GM18517 (cell line): ENCODE results near the gene TSPAN31.
"Not testable (repeated sequence)": the region's sequence is repeated elsewhere in the genome, so short reads cannot be mapped to it uniquely, and the experiment has no call there.

Experiments
- ATAC-seq: cut with Tn5 transposase; IDR thresholded peaks from one replicate; pipeline ENCODE4 v1.9.1; 2021; ENCODE audit warnings: mild to moderate bottlenecking, moderate library complexity; ENCODE audit not compliant: unreplicated experiment

Gene TSPAN31

GRCh38 chr12:57721846-57722608 is 22.8 kb upstream of the TSPAN31 start:
- ATAC-seq = not testable (repeated sequence)

GRCh38 chr12:57722716-57723629 is 21.9 kb upstream of the TSPAN31 start:
- ATAC-seq = no peak

- no peak for ATAC-seq
Measured at GRCh38 chr12:57723630-57723962, 21.2 kb upstream of the TSPAN31 start.

GRCh38 chr12:57724003-57724935 is 20.6 kb upstream of the TSPAN31 start:
- no peak for ATAC-seq

- ATAC-seq = no peak
Measured at GRCh38 chr12:57724936-57725740, 19.7 kb upstream of the TSPAN31 start.

- no peak for ATAC-seq
Measured at GRCh38 chr12:57725851-57726150, 19.0 kb upstream of the TSPAN31 start.

GRCh38 chr12:57726151-57726883 is 18.5 kb upstream of the TSPAN31 start:
- ATAC-seq = no peak

GRCh38 chr12:57726884-57727757 is 17.7 kb upstream of the TSPAN31 start:
- ATAC-seq = no peak

- ATAC-seq = no peak
Measured at GRCh38 chr12:57727758-57728395, 17.0 kb upstream of the TSPAN31 start.

- no peak for ATAC-seq
Measured at GRCh38 chr12:57729321-57729844, 15.5 kb upstream of the TSPAN31 start.

- no peak for ATAC-seq
Measured at GRCh38 chr12:57730336-57731067, 14.3 kb upstream of the TSPAN31 start.

- ATAC-seq = no peak
Measured at GRCh38 chr12:57731411-57732080, 13.3 kb upstream of the TSPAN31 start.

- ATAC-seq = no peak
Measured at GRCh38 chr12:57732270-57732669, 12.6 kb upstream of the TSPAN31 start.

GRCh38 chr12:57732726-57733593 is 11.9 kb upstream of the TSPAN31 start:
- no peak for ATAC-seq

- no peak for ATAC-seq
Measured at GRCh38 chr12:57733928-57734327, 10.9 kb upstream of the TSPAN31 start.

- no peak for ATAC-seq
Measured at GRCh38 chr12:57734591-57734990, 10.2 kb upstream of the TSPAN31 start.
